GM18502 (cell line): ENCODE data around the gene CXCR2.

Experiments used
- ATAC-seq: cut with Tn5 transposase; IDR thresholded peaks from one replicate; pipeline ENCODE4 v1.9.1; 2021; ENCODE audit warnings: mild to moderate bottlenecking; ENCODE audit not compliant: unreplicated experiment, poor library complexity

CXCR2 gene

GRCh38 chr2:218179782-218180181, 54.0 kb downstream of the CXCR2 start:
- no peak for ATAC-seq

GRCh38 chr2:218180467-218181114, 54.8 kb downstream of the CXCR2 start:
- no peak for ATAC-seq

GRCh38 chr2:218184331-218184730, 58.5 kb downstream of the CXCR2 start:
- no peak for ATAC-seq

GRCh38 chr2:218186355-218186766, 60.5 kb downstream of the CXCR2 start:
- peak; percentile 59 for ATAC-seq
